Adrenal gland (tissue), 5 donors: ENCODE data around the gene SLC45A2.

Source experiments
- POLR2A ChIP-seq, 2 donors: fragments of 450-650 bp; IDR thresholded peaks; one replicate each; pipeline ENCODE4 v1.6.1; 2017; ENCODE audit warnings: antibody characterized with exemption in 2 of 2, mild to moderate bottlenecking in 2 of 2, moderate library complexity in 1 of 2
- TF ChIP-seq, protein P1 (sequence below), 6 experiments: fragments of 450-650 bp in 4 of 6; fragments of 200-600 bp in 2 of 6; sonication (generic) in 1 of 6; IDR thresholded peaks; 1 replicate in 5 of 6; 2 replicates in 1 of 6; pipeline versions ENCODE4 v1.5.1 to v1.8.0; 2016 to 2021; ENCODE audit warnings: antibody characterized with exemption in 6 of 6, mild to moderate bottlenecking in 2 of 6, moderate library complexity in 1 of 6
- donor health status: DM: no; HTN: no; CAD: no.

DNA sequence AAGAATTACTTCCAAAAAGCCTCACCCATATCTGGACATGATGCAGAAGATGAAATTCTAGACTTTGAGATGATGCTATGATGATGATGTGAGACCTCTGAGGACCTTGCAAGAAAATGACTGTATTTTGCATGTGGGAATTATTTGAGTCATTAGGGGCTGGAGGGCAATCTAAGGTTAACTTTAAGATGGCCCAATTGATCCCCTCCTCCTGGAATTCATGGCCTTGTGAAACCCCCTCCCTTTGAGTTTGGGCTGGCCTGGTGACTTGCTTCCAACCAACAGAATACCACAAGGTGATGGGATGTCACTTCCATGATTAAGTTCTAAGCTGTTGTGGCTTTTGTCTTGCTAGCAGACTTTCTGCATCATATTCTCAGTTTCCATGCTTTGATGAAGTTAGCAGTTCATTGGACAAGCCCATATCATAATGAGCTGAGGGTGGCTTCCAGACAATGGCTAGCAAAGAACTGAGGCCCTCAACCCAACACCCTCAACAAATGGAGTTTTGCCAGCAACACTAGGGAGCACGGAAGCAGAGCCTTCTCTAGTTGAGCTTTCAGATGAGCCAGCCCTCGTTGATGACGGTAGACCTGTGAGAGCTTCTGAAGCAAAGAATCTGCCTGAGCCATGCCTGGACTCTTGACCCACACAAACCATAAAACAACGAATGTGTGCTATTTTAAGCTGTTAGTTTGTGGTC is 30.8 kb upstream of the SLC45A2 start:
- TF ChIP-seq, protein P1, sequence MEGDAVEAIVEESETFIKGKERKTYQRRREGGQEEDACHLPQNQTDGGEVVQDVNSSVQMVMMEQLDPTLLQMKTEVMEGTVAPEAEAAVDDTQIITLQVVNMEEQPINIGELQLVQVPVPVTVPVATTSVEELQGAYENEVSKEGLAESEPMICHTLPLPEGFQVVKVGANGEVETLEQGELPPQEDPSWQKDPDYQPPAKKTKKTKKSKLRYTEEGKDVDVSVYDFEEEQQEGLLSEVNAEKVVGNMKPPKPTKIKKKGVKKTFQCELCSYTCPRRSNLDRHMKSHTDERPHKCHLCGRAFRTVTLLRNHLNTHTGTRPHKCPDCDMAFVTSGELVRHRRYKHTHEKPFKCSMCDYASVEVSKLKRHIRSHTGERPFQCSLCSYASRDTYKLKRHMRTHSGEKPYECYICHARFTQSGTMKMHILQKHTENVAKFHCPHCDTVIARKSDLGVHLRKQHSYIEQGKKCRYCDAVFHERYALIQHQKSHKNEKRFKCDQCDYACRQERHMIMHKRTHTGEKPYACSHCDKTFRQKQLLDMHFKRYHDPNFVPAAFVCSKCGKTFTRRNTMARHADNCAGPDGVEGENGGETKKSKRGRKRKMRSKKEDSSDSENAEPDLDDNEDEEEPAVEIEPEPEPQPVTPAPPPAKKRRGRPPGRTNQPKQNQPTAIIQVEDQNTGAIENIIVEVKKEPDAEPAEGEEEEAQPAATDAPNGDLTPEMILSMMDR (IDR thresholded peaks at IDR 0.05) = no peak
- TF ChIP-seq POLR2A (IDR thresholded peaks at IDR 0.05) = no peak
